HS-27A (cell line): ENCODE data around the gene KIAA1549.
"Not testable (repeated sequence)": the region's sequence is repeated elsewhere in the genome, so short reads cannot be mapped to it uniquely, and the experiment has no call there.

Experiments used
- DNase-seq: peaks from one replicate; pipeline ENCODE4 v3.0.0-alpha.2; 2012; ENCODE audit warnings: low read depth, missing footprints

The KIAA1549 gene

GRCh38 chr7:138941545-138941944, 39.6 kb downstream of the KIAA1549 start:
- no peak for DNase-seq

DNA sequence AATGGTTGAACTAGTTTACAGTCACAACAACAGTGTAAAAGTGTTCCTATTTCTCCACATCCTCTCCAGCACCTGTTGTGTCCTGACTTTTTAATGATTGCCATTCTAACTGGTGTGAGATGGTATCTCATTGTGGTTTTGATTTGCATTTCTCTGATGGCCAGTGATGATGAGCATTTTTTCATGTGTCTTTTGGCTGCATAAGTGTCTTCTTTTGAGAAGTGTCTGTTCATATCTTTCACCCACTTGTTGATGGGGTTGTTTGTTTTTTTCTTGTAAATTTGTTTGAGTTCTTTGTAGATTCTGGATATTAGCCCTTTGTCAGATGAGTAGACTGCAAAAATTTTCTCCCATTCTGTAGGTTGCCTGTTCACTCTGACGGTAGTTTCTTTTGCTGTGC, 40.6 kb downstream of the KIAA1549 start:
- DNase-seq, result not testable (repeated sequence)

DNA sequence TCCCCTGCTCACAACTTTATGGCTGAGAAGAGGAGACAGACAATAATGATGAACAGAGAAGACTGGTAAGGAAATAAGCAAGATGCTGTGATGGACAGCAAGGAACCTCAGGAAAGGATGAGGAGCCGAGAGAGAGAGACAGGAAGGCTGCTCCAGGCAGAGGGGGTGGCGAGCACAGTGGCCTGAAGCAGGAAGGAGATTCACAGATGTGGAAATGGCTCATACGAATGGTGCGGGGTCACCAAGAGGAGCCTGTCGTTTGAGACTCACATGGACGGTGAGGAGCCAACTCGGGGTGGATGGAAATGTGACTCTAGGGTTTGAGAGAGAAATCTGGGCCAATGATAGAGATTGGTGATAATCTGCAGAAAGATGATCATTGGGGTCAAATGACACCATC, 43.7 kb downstream of the KIAA1549 start:
- no peak for DNase-seq

GRCh38 chr7:138935465-138936011, 45.7 kb downstream of the KIAA1549 start:
- peak; percentile 11 for DNase-seq

- no peak for DNase-seq
These were observed 46.3 kb downstream of the KIAA1549 start for GRCh38 chr7:138934861-138935260.

GRCh38 chr7:138934367-138934766, 46.8 kb downstream of the KIAA1549 start:
- no peak for DNase-seq

DNA sequence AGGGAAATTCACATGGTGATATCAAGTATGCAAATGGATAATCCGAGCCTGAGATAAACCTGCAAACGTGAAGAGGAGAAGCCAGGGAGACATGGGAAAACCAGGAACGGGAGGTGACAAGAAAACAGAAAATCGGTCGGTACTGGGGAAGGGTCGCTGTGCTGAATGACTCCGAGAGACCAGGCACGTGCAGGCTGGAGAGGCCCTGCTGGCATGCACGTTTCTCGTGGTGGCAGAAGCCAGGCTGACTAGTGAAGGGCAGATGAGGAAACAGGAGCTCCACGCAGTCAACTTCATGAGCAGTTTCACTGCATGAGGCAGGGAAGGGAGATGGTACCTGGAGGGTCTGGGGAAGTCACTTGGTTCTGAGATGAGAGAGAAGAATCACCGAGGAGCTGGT, 48.3 kb downstream of the KIAA1549 start:
- no peak for DNase-seq

DNA sequence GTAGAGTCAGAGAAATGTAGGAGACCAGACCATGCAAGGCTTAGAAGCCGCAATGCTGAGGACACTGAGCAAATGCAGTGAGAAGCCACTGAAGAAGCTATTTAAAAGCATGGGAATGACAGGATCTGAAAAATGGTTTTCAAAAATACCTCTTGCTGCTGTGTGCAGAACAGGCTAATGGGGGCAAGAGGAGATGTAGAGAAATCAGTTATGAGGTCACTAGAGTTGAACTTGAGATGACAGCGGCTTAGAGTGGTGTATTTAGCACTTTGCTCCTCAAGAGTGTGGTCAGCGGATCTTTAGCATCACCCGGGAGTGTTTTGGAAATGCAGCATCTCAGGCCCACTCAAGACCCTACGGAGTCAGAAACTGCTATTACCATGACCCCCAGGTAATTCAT, 48.8 kb downstream of the KIAA1549 start:
- DNase-seq, result no peak

DNA sequence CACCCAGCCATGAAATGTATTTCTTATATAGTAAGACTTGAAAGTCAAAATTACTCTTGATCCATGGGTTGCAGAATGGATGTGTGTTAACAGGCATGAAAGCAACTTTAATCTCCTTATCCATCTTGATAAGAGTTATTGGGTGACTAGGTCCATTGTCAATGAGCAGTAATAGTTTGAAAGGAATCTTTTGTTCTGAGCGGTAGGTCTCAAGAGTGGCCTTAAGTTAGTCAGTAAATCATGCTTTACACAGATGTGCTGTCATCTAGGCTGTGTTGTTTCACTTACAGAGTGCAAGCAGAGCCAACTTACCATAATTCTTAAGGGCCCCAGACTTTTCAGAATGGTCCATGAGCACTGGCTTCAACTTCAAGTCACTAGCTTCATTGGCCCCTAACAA, 51.2 kb downstream of the KIAA1549 start:
- DNase-seq, result no peak

DNA sequence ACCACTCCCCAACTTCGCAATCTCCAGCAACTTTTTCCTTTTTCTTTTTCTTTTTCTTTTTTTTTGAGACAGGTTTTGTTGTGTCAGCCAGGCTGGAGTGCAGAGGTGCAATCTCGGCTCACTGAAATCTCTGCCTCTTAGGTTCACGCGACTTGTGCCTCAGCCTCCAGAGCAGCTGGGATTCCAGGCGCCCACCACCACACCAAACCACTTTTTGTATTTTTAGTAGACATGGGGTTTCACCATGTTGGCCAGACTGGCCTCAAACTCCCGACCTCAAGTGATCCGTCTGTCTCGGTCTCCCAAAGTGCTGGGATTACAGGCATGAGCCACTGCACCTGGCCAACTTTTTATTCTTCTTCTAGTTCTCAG, 55.0 kb downstream of the KIAA1549 start:
- DNase-seq, result no peak

DNA sequence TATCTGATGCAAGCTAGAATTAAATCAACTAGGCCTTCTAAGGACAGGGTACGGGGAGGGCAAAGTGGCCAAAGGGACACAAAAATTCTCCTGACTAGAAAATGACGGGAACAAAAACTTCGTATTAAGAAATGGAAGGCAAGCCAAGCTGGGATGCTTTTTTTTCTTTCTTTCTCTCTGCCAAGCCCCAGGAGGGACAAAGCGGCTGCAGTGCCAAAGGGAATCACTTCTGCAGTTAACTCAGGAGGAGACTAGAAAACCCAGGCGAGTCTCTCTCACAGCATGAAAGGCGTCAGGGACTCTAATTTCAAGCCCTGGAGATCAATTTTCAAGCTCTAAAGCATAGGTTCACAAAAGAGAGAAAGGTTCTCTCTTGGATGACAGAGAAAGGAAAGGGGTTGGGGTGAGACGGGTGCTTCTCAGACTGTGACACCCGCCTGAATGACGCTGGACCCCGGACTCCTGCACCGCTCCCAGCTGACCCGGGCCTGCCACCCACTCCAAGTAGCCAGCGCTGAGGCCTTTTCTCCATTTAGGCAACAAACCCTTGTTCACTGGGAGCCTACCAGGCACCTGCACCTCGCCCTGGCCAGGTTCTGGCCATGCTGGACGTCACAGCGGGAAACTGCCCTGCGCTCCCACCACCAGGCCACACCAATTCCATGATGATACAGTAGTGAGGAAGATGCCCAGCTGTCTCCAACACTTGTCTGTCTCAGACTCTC, 56.5 kb downstream of the KIAA1549 start:
- no peak for DNase-seq

DNA sequence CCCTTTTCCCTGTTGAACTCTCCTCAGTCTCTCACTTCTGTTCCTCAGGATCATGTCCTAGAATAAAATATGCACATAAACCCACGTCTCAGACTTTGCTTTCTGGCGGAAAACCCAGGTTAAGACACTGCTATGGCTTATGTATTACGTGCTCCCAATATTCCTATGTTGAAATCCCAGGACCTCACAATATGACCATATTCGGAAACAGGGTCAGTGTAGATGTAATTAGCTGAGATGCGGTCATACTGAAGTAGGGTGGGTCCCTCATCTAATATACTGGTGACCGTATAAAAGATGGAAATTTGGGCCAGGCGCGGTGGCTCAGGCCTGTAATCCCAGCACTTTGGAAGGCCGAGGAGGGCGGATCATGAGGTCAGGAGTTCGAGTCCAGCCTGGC, 59.9 kb downstream of the KIAA1549 start:
- no peak for DNase-seq

- no peak for DNase-seq
These were observed 61.3 kb downstream of the KIAA1549 start for GRCh38 chr7:138919911-138920310.

GRCh38 chr7:138919216-138919615, 62.0 kb downstream of the KIAA1549 start:
- no peak for DNase-seq

DNA sequence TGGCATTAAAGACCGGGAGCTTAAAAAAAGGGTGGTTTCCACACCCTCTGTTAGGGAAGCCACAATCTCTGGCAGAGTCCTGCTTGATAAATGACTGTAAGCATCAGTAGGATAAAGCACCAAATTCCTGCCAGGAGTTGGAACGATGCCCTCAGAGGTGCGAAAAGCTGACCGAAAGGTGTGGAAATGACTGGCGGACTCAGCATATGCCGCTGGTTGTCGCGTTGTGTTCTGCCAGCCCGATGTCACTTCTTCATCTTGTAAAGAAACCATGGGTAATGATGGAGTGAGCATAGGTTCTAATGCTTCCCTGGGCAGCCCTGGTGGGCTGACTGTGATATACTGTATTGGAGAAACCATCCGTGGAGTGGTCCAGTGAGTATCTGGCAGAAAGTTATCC, 62.4 kb downstream of the KIAA1549 start:
- no peak for DNase-seq

- no peak for DNase-seq
These were observed 63.0 kb downstream of the KIAA1549 start for GRCh38 chr7:138918176-138918575.

GRCh38 chr7:138917771-138918170, 63.4 kb downstream of the KIAA1549 start:
- DNase-seq, result no peak

DNA sequence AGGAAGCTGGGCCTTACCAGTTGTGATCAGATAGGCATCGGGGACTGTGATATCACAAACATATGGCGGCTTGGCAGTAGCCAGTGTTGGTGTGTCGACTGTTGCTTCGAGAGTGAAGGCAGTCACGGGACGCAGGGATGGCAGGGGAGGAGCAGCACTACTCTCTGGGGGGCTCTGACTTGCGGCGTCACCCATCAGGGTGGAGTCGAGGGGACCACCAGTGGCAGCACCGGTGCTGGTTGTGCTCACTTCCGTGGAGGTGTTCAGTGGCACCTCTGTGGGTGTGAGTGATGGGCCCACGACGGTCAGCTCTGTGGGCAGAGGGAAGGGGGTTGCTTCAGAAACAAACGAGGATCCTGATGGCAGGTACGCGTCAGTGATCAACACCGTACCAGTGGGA, 64.5 kb downstream of the KIAA1549 start:
- DNase-seq, result no peak

- DNase-seq, result no peak
These were observed 64.9 kb downstream of the KIAA1549 start for GRCh38 chr7:138916275-138916674.

- no peak for DNase-seq
These were observed 67.4 kb downstream of the KIAA1549 start for GRCh38 chr7:138913783-138914182.

- no peak for DNase-seq
These were observed 70.2 kb downstream of the KIAA1549 start for GRCh38 chr7:138911007-138911406.

GRCh38 chr7:138907850-138908249, 73.3 kb downstream of the KIAA1549 start:
- DNase-seq, result no peak

GRCh38 chr7:138907201-138907847, 73.9 kb downstream of the KIAA1549 start:
- DNase-seq, result no peak
